IMR-90 (cell line): Measurements from ENCODE around the gene CCL4L2. TPM values are rescaled to one million over a fixed set of nuclear protein-coding genes. Genes with fewer than 3 reads are reported as not detected.

Experiments
- ATAC-seq: fragments of 200-7000 bp; cut with Tn5 transposase; 2 replicates; pipeline ENCODE4 v1.9.1; 2020; ENCODE audit warnings: low read depth, mild to moderate bottlenecking, moderate library complexity
- BruUV-seq: library from RNA; stranded (reverse); fragments of 400-500 nt; replicated peaks from 2 replicates; lab custom pipeline; 2021; lab: Mats Ljungman, UMichigan
- CTCF ChIA-PET: fragments of 300-600 bp; formaldehyde crosslinking; extraction: SDS; loops from one replicate; lab custom pipeline; 2021; ENCODE audit warnings: antibody characterized with exemption; lab: Yijun Ruan, JAX
- POLR2A ChIA-PET: fragments of 300-600 bp; sonication (Branson Sonifier 250); formaldehyde crosslinking; loops from one replicate; lab custom pipeline; 2022; ENCODE audit warnings: antibody characterized with exemption; ENCODE audit not compliant: unreplicated experiment; lab: Charles Lee
- DNase-seq: peaks from one replicate; pipeline ENCODE4 v3.0.0; 2013
- H2AFZ ChIP-seq: replicated peaks from 2 replicates; pipeline ENCODE3; 2013; ENCODE audit warnings: low read length, mild to moderate bottlenecking; ENCODE audit not compliant: poor library complexity
- H2AK5ac ChIP-seq: 2 replicates; pipeline ENCODE4 v1.6.1; 2013; ENCODE audit warnings: low read depth, low read length, inconsistent platforms
- H2AK9ac ChIP-seq: replicated peaks from 2 replicates; pipeline ENCODE3; 2013; ENCODE audit warnings: mild to moderate bottlenecking, low read depth, low read length, moderate library complexity; ENCODE audit not compliant: poor library complexity
- H2BK120ac ChIP-seq: 2 replicates; pipeline ENCODE4 v1.6.1; 2013; ENCODE audit warnings: low read depth, low read length, inconsistent platforms
- H2BK15ac ChIP-seq: 3 replicates; pipeline ENCODE4 v1.6.1; 2013; ENCODE audit warnings: low read depth, low read length, inconsistent platforms
- H2BK20ac ChIP-seq: 2 replicates; pipeline ENCODE4 v1.6.1; 2013; ENCODE audit warnings: low read depth, mild to moderate bottlenecking, inconsistent platforms, low read length, moderate library complexity
- H2BK5ac ChIP-seq: 2 replicates; pipeline ENCODE4 v1.6.1; 2013; ENCODE audit warnings: mild to moderate bottlenecking, low read depth, low read length, inconsistent platforms; ENCODE audit not compliant: poor library complexity, severe bottlenecking
- H3K14ac ChIP-seq: replicated peaks from 2 replicates; pipeline ENCODE4 v1.6.1; 2013; ENCODE audit warnings: low read depth, low read length, inconsistent platforms
- H3K18ac ChIP-seq: 2 replicates; pipeline ENCODE4 v1.6.1; 2013; ENCODE audit warnings: low read depth, low read length, control low read depth
- H3K23ac ChIP-seq: 2 replicates; pipeline ENCODE4 v1.6.1; 2013; ENCODE audit warnings: low read depth, low read length, inconsistent platforms
- H3K27ac ChIP-seq: 2 replicates; pipeline ENCODE4 v1.5.1; 2013; ENCODE audit warnings: mild to moderate bottlenecking, control low read depth, low read length; ENCODE audit not compliant: insufficient read depth
- H3K27me3 ChIP-seq: 2 replicates; pipeline ENCODE4 v1.6.1; 2013; ENCODE audit warnings: low read length; ENCODE audit not compliant: control insufficient read depth, insufficient read depth
- H3K36me3 ChIP-seq: 2 replicates; pipeline ENCODE4 v1.6.1; 2013; ENCODE audit warnings: low read length, mixed read lengths; ENCODE audit not compliant: control insufficient read depth, insufficient read depth
- H3K4ac ChIP-seq: 2 replicates; pipeline ENCODE4 v1.6.1; 2013; ENCODE audit warnings: low read depth, low read length, inconsistent platforms
- H3K4me1 ChIP-seq: 2 replicates; pipeline ENCODE4 v1.6.1; 2013; ENCODE audit warnings: low read length, mixed read lengths; ENCODE audit not compliant: control insufficient read depth, insufficient read depth
- H3K4me2 ChIP-seq: 2 replicates; pipeline ENCODE4 v1.6.1; 2013; ENCODE audit warnings: low read depth, mild to moderate bottlenecking, control low read depth, low read length, moderate library complexity
- H3K4me3 ChIP-seq: 2 replicates; pipeline ENCODE4 v1.5.1; 2013; ENCODE audit warnings: low read depth, mild to moderate bottlenecking, control low read depth, low read length, moderate library complexity; ENCODE audit not compliant: insufficient read depth
- H3K56ac ChIP-seq: 2 replicates; pipeline ENCODE4 v1.6.1; 2013; ENCODE audit warnings: low read length, inconsistent platforms; ENCODE audit not compliant: insufficient read depth; ENCODE audit errors: extremely low read depth
- H3K79me1 ChIP-seq, 2 experiments: 2 replicates each; pipeline ENCODE4 v1.6.1; 2013; ENCODE audit warnings: low read length in 2 of 2, inconsistent platforms in 1 of 2, low read depth in 1 of 2
- H3K9ac ChIP-seq: 2 replicates; pipeline ENCODE4 v1.6.1; 2013; ENCODE audit warnings: low read depth, low read length, control low read depth
- H3K9me1 ChIP-seq: 2 replicates; pipeline ENCODE4 v1.6.1; 2013; ENCODE audit warnings: low read length, inconsistent platforms; ENCODE audit not compliant: insufficient read depth
- H3K9me3 ChIP-seq: 2 replicates; pipeline ENCODE4 v1.6.1; 2013; ENCODE audit warnings: low read length; ENCODE audit not compliant: control insufficient read depth, insufficient read depth
- H4K20me1 ChIP-seq: 2 replicates; pipeline ENCODE4 v1.6.1; 2013; ENCODE audit warnings: low read length, inconsistent platforms; ENCODE audit not compliant: insufficient read depth
- H4K5ac ChIP-seq: 2 replicates; pipeline ENCODE4 v1.6.1; 2013; ENCODE audit warnings: mild to moderate bottlenecking, low read depth, low read length, control low read depth
- H4K8ac ChIP-seq, 2 experiments: 2 replicates each; pipeline ENCODE4 v1.6.1; 2013; ENCODE audit warnings: low read depth in 2 of 2, low read length in 2 of 2, control low read depth in 1 of 2, inconsistent platforms in 1 of 2
- H4K91ac ChIP-seq: 2 replicates; pipeline ENCODE4 v1.6.1; 2013; ENCODE audit warnings: low read depth, low read length, inconsistent platforms; ENCODE audit not compliant: insufficient read depth
- CEBPB ChIP-seq: IDR thresholded peaks from 2 replicates; pipeline ENCODE4 v1.6.1; 2012; ENCODE audit warnings: low read depth, low read length, improper control_type of control experiment
- NFE2L2 ChIP-seq: fragments of 150-350 bp; IDR thresholded peaks from 2 replicates; pipeline ENCODE4 v1.6.1; 2016; ENCODE audit warnings: low read depth, mild to moderate bottlenecking, low read length
- RAD21 ChIP-seq: IDR thresholded peaks from 2 replicates; pipeline ENCODE4 v1.6.1; 2012; ENCODE audit warnings: low read length, improper control_type of control experiment
- WGBS, 2 experiments: methylation state at CpG; one replicate each; pipeline versions ENCODE4 v1.1.5 to v1.1.7; 2013; ENCODE audit warnings: missing lambda C conversion rate in 2 of 2; ENCODE audit not compliant: insufficient read length in 1 of 2; ENCODE audit errors: extremely low coverage in 2 of 2; 5-methylcytosine and 5-hydroxymethylcytosine counted together
- dilution Hi-C: fragments of 300-500 bp; cut with HindIII; formaldehyde crosslinking; loops from one replicate; pipeline ENCODE4 v1.14.3; 2018; ENCODE audit warnings: low sequenced_read_pairs; ENCODE audit not compliant: unreplicated experiment
- in situ Hi-C: fragments of 300-500 bp; cut with MboI; formaldehyde crosslinking; loops from 3 replicates; pipeline ENCODE4 v1.14.3; 2019; ENCODE audit warnings: low sequenced_read_pairs, inconsistent platforms, mixed read lengths
- intact Hi-C: fragments of 100-400 bp; cut with micrococcal nuclease; formaldehyde crosslinking; loops from 2 replicates; pipeline ENCODE4 v1.10.0; 2022
- polyA plus RNA-seq, 3 experiments: library from polyadenylated mRNA; depleted of rRNA; stranded (reverse); fragments of >200 nt; gene quantifications; 2 replicates each; pipeline ENCODE4 v1.2.3, GENCODE V29; 2012; ENCODE audit warnings: low replicate concordance in 1 of 3
- total RNA-seq: library from RNA; depleted of rRNA; stranded (reverse); fragments of >200 nt; gene quantifications from 2 replicates; pipeline ENCODE4 v1.2.3, GENCODE V29; 2012

Gene CCL4L2
- total and polyA plus RNA-seq, 2 of the 4 experiments (the other 2 are of a cell fraction), result not detected

DNA sequence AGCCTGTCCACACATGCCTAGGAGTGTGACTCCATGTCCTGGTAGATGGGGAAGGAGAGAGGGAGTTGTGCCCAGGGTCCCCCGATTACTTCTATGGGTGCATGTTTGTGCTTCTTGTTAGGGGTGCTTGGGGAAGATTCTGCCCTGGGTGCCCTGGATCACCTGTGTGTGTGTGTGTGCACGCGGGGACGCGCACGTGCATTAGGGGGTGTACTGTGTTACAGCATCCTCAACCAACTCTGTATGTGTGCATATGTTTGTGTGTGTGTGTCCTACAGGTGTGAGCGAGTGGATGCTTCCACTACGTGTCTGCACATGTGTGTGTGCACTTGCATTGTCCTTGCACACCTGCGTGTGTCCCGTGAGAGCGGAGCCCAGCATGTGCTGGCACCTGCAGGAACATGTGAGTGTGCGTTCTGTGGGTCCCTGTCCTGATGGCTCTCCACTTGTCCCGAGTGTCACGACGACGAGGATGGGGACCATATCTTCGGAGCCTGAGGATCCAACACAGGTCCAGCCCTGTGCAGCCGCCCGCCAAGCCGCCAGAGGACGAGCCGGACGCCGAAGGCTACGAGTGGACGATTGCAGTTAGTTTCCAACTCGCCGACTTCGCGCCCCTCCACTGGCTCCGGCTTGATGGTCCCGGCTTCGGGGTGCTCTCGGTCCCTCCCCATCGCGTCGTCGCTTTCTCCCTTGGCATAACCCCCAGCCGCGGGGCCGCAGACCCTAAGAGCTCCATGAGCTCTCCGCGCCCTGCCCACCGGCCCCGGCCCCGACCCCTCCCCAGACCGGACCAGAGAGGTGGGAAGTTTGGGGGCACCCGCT, 28.5 kb upstream of the CCL4L2 start:
- no peaks in the 10 kb centered on the region; the same call in 1 of the 2 replicates for H3K4me1 ChIP-seq
- no peak overlapping the region for H2BK120ac ChIP-seq
- 21% methylated on average over 47 of the region's 48 CpGs; no CpG with 5 or more reads in 1 of the 2 experiments for WGBS, 2 experiments
- ATAC-seq, result peak; percentile 13
- no peak overlapping the region for H3K18ac ChIP-seq
- peak overlapping the region; percentile 27; the same call in 1 of the 2 replicates for H3K4me3 ChIP-seq
- H3K27me3 ChIP-seq, result peaks cover 18% of the 10 kb centered on the region
- 0 out of 2 replicates have a peak, but pooled peaks cover 4% of the 10 kb centered on the region for H3K9me1 ChIP-seq
- H3K4ac ChIP-seq, result no peak overlapping the region
- in situ Hi-C loops, result no loop called here
- H2AK9ac ChIP-seq, result peak overlapping the region; percentile 48
- no peaks in the 10 kb centered on the region for H3K79me1 ChIP-seq
- no peaks in the 10 kb centered on the region for H3K36me3 ChIP-seq
- H3K9ac ChIP-seq, result 0 out of 2 replicates have a peak overlapping the region, but pooled peaks have one; percentile 22
- no peak overlapping the region for H3K14ac ChIP-seq
- no peak overlapping the region for H2BK5ac ChIP-seq
- no TSS peak for BruUV-seq
- ChIA-PET POLR2A (no interaction called here), CTCF (interaction anchor here (1.0 kb wide), 1 partner anchor 244 kb away, joined by 3 read pairs; no protein-coding TSS in a partner anchor)
- intact Hi-C loops, result no loop called here
- H3K56ac ChIP-seq, result no peak overlapping the region
- H4K8ac ChIP-seq, result no peak overlapping the region
- peak overlapping the region; percentile 85 for H3K4me2 ChIP-seq
- no peak overlapping the region for H4K5ac ChIP-seq
- H3K9me3 ChIP-seq, result no peaks in the 10 kb centered on the region
- dilution Hi-C loops, result no loop called here
- no peak overlapping the region for H3K27ac ChIP-seq
- 0 out of 2 replicates have a peak overlapping the region, but pooled peaks have one; percentile 33 for H3K23ac ChIP-seq
- no peak overlapping the region for H2AK5ac ChIP-seq
- no peak for DNase-seq
- TF ChIP-seq CEBPB (no peak), RAD21 (no peak), NFE2L2 (no peak)
- H4K91ac ChIP-seq, result no peak overlapping the region
- H2BK15ac ChIP-seq, result no peak overlapping the region
- H2AFZ ChIP-seq, result peak overlapping the region; percentile 52
- no peak overlapping the region for H2BK20ac ChIP-seq
- no peaks in the 10 kb centered on the region; the same call in 1 of the 2 replicates for H4K20me1 ChIP-seq
